GM10248 (cell line): ENCODE results near the gene KRT6B.

ENCODE experiments used
- CTCF ChIA-PET: fragments of 300-600 bp; sonication (Branson Sonifier 250); formaldehyde crosslinking; extraction: SDS; loops from one replicate; lab custom pipeline; 2021; ENCODE audit warnings: antibody characterized with exemption; lab: Yijun Ruan, JAX
- POLR2A ChIA-PET: fragments of 350-650 bp; sonication (Branson Sonifier 250); formaldehyde crosslinking; extraction: SDS; loops from one replicate; lab custom pipeline; 2020; ENCODE audit warnings: antibody characterized with exemption; lab: Yijun Ruan, JAX
- DNase-seq: peaks from one replicate; pipeline ENCODE4 v3.0.0; 2012; ENCODE audit errors: extremely low spot score
- CTCF ChIP-seq: IDR thresholded peaks from 2 replicates; pipeline ENCODE4 v1.5.1; 2012; ENCODE audit warnings: mild to moderate bottlenecking, low read depth; ENCODE audit errors: extremely low read depth, missing control alignments, control extremely low read depth

KRT6B gene

GRCh38 chr12:52469853-52470252 lies 17.9 kb upstream of the KRT6B start:
- POLR2A ChIA-PET: no interaction called here
- no peak for TF ChIP-seq CTCF
- no peak for DNase-seq
- CTCF ChIA-PET: no interaction called here

DNA sequence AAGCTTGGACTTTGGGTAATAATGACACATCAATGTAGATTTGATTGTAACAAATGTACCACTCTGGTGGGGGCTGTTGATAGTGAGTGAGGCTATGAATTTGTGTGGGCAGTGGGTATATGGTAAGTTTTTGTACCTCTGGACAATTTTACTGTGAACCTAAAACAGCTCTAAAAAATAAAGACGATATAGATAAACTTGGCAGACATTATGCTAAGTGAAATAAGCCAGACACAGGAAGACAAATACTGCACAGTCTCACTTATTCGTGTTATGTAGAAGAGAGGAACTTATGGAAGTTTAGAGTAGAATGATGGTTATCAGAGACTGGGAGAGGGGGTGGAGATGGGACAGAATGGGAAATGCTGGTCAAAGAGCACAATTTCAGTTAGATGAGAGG lies 13.0 kb upstream of the KRT6B start:
- DNase-seq: no peak
- no peak for TF ChIP-seq CTCF
- POLR2A ChIA-PET: no interaction called here
- CTCF ChIA-PET: interaction anchor here (1.6 kb wide), 1 partner anchor 137 kb away, joined by 3 read pairs; no protein-coding TSS in a partner anchor

DNA sequence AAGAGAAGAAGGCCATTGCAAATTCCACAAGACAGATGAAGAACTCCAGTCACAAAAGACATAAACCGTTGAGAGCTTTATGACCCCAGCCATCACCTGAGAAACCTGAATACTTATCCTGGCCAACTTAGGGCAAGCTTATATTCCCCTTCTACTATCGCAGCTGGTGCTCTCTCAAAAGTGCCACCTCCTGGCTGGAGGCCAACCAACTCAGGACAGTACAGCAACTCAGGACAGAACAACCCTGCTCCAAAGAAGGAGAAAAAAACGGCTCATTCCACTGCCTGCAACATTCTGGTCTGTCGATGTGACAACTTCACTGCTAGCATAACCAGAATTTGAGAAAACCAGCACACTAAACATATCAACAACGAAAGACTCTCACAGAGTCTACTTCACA lies 9.7 kb upstream of the KRT6B start:
- POLR2A ChIA-PET: no interaction called here
- CTCF ChIA-PET: no interaction called here
- DNase-seq: no peak
- no peak for TF ChIP-seq CTCF

DNA sequence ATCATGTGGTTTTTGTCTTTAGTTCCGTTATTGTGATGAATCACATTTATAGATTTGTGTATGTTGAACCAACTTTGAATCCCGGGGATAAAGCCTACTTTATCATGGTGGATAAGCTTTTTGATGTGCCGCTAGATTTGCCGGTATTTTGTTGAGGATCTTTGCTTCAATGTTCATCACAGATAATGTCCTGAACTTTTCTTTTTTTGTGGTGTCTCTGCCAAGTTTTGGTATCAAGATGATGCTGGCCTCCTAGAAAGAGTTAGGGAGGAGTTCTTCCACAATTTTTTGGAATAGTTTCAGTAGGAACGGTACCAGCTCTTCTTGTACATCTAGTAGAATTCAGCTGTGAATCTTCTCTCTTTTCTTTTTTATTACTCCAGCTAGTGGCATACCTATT lies 6.9 kb upstream of the KRT6B start:
- POLR2A ChIA-PET: no interaction called here

GRCh38 chr12:52455821-52456220 lies 3.9 kb upstream of the KRT6B start:
- ChIA-PET CTCF (no interaction called here), POLR2A (no interaction called here)
- no peak for DNase-seq
- no peak for TF ChIP-seq CTCF

More for the DNA sequence above, 6.9 kb upstream of the KRT6B start:
- no peak for DNase-seq
- TF ChIP-seq CTCF: no peak
- CTCF ChIA-PET: no interaction called here

DNA sequence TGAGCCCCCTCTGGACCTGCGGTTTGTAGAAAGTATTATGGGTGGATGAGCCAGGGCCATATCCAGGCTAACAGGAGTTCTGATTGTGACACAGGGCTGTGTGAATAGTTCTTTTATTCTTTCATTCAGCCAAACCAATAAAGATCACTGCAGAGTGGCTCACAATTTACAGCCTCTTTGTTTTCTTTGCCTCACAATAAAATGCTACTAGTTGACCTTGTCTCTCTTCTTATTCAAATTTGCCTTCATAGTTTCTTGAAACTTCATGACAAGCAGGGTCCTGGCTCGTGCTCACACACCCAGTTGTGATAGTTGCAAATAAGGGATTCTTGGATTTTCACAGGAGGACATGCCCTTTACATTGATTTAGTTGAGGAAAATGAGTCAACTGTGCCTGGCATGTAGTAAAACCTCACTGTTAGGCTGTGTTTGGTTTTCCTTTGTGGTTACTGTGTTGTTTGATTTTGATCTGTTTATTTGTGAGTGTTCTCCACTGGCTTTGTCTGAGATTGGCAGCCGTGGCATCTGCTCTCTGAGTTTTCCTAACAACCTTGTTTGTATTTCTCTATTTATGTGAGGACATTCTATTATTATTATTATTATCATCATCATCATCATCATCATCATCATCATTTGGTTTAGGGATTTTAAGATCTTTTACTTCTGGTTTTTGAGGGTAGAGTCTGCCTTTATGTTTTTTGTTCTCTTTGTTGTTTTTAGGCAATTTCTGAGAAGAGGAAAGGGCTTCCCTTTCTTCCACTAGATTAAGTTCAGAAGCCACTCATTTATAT lies 2.7 kb upstream of the KRT6B start:
- POLR2A ChIA-PET: no interaction called here
- TF ChIP-seq CTCF: no peak
- DNase-seq: no peak
- CTCF ChIA-PET: no interaction called here
